H9 (cell line): ENCODE data around the gene CSMD2. TPM values are rescaled to one million over a fixed set of nuclear protein-coding genes. Genes with fewer than 3 reads are reported as not detected.

Source experiments
- DNase-seq: peaks from one replicate; pipeline ENCODE4 v3.0.0-alpha.2; 2017
- H2AFZ ChIP-seq: one replicate; pipeline ENCODE4 v1.6.1; 2013; ENCODE audit warnings: mild to moderate bottlenecking, low read length, control low read depth, moderate library complexity
- H2AK5ac ChIP-seq: 2 replicates; pipeline ENCODE4 v1.6.1; 2013; ENCODE audit warnings: low read length, control low read depth, mixed read lengths; ENCODE audit not compliant: insufficient read length
- H2BK120ac ChIP-seq: one replicate; pipeline ENCODE4 v1.6.1; 2013; ENCODE audit warnings: low read depth, mild to moderate bottlenecking, low read length, control low read depth, inconsistent platforms; ENCODE audit not compliant: poor library complexity, severe bottlenecking
- H2BK12ac ChIP-seq: 2 replicates; pipeline ENCODE4 v1.6.1; 2013; ENCODE audit warnings: low read length, control low read depth, mixed read lengths, low read depth; ENCODE audit not compliant: insufficient read length
- H2BK15ac ChIP-seq: 2 replicates; pipeline ENCODE4 v1.6.1; 2013; ENCODE audit warnings: low read depth, low read length, control low read depth
- H2BK20ac ChIP-seq: one replicate; pipeline ENCODE4 v1.6.1; 2013; ENCODE audit warnings: low read depth, mild to moderate bottlenecking, low read length, control low read depth, inconsistent platforms; ENCODE audit not compliant: poor library complexity, severe bottlenecking
- H2BK5ac ChIP-seq: 2 replicates; pipeline ENCODE4 v1.6.1; 2013; ENCODE audit warnings: low read length, control low read depth, mixed read lengths; ENCODE audit not compliant: insufficient read length
- H3K14ac ChIP-seq: 2 replicates; pipeline ENCODE4 v1.6.1; 2013; ENCODE audit warnings: low read length, control low read depth; ENCODE audit not compliant: insufficient read depth
- H3K18ac ChIP-seq: 2 replicates; pipeline ENCODE4 v1.6.1; 2013; ENCODE audit warnings: low read depth, mild to moderate bottlenecking, mixed read lengths, low read length, control low read depth; ENCODE audit not compliant: insufficient read length
- H3K23ac ChIP-seq: 2 replicates; pipeline ENCODE4 v1.6.1; 2013; ENCODE audit warnings: low read length, control low read depth, mixed read lengths, low read depth; ENCODE audit not compliant: insufficient read length
- H3K23me2 ChIP-seq: 2 replicates; pipeline ENCODE4 v1.6.1; 2013; ENCODE audit warnings: low read depth, mild to moderate bottlenecking, mixed read lengths, low read length, control low read depth; ENCODE audit not compliant: insufficient read length, poor library complexity, severe bottlenecking
- H3K27ac ChIP-seq: 2 replicates; pipeline ENCODE4 v1.5.1; 2013; ENCODE audit warnings: low read length, control low read depth, mixed read lengths, low read depth; ENCODE audit not compliant: insufficient read length
- H3K27me3 ChIP-seq: 2 replicates; pipeline ENCODE4 v1.6.1; 2013; ENCODE audit warnings: low read length, control low read depth, inconsistent platforms; ENCODE audit not compliant: insufficient read depth
- H3K4ac ChIP-seq: 2 replicates; pipeline ENCODE4 v1.6.1; 2013; ENCODE audit warnings: low read depth, mild to moderate bottlenecking, control low read depth, inconsistent platforms, low read length, moderate library complexity
- H3K4me1 ChIP-seq: 2 replicates; pipeline ENCODE4 v1.6.1; 2013; ENCODE audit warnings: low read length, control low read depth, inconsistent platforms; ENCODE audit not compliant: insufficient read depth
- H3K4me2 ChIP-seq: 2 replicates; pipeline ENCODE4 v1.6.1; 2013; ENCODE audit warnings: low read length, control low read depth, mixed read lengths; ENCODE audit not compliant: insufficient read length, insufficient read depth
- H3K56ac ChIP-seq: 2 replicates; pipeline ENCODE4 v1.6.1; 2013; ENCODE audit warnings: low read depth, mild to moderate bottlenecking, mixed read lengths, low read length, control low read depth; ENCODE audit not compliant: insufficient read length
- H3K79me1 ChIP-seq: 2 replicates; pipeline ENCODE4 v1.6.1; 2013; ENCODE audit warnings: low read depth, mild to moderate bottlenecking, moderate library complexity, low read length, control low read depth, inconsistent platforms; ENCODE audit not compliant: insufficient read depth, poor library complexity, severe bottlenecking
- H3K79me2 ChIP-seq: 2 replicates; pipeline ENCODE4 v1.6.1; 2013; ENCODE audit warnings: low read length, control low read depth, inconsistent platforms; ENCODE audit not compliant: insufficient read depth
- H3K9ac ChIP-seq: 2 replicates; pipeline ENCODE4 v1.6.1; 2013; ENCODE audit warnings: low read length, control low read depth, mixed read lengths; ENCODE audit not compliant: insufficient read length; ENCODE audit errors: extremely low read depth
- H3K9me3 ChIP-seq: one replicate; pipeline ENCODE4 v1.6.1; 2013; ENCODE audit warnings: low read depth, low read length, inconsistent platforms; ENCODE audit not compliant: control insufficient read depth
- H3T11ph ChIP-seq: one replicate; pipeline ENCODE4 v1.6.1; 2013; ENCODE audit warnings: mild to moderate bottlenecking, low read length, control low read depth, inconsistent platforms
- H4K20me1 ChIP-seq: one replicate; pipeline ENCODE4 v1.6.1; 2013; ENCODE audit not compliant: control insufficient read depth, insufficient read length, insufficient read depth
- H4K5ac ChIP-seq: 2 replicates; pipeline ENCODE4 v1.6.1; 2013; ENCODE audit warnings: low read depth, mild to moderate bottlenecking, mixed read lengths, low read length, control low read depth; ENCODE audit not compliant: insufficient read length
- H4K8ac ChIP-seq: replicated peaks from 2 replicates; pipeline ENCODE4 v1.6.1; 2013; ENCODE audit warnings: low read length, control low read depth, mixed read lengths, low read depth; ENCODE audit not compliant: insufficient read length
- H4K91ac ChIP-seq: 2 replicates; pipeline ENCODE4 v1.6.1; 2013; ENCODE audit warnings: low read depth, mild to moderate bottlenecking, moderate library complexity, mixed read lengths, low read length, control low read depth; ENCODE audit not compliant: insufficient read length
- H3K27ac Mint-ChIP-seq, 3 experiments: 2 replicates in 2 of 3; 3 replicates in 1 of 3; pipeline ENCODE4 v1.8.0; 2020 to 2021; ENCODE audit warnings: mixed read lengths in 3 of 3, mild to moderate bottlenecking in 1 of 3, moderate library complexity in 1 of 3
- H3K27me3 Mint-ChIP-seq: 2 replicates; pipeline ENCODE4 v1.8.0; 2021; ENCODE audit warnings: low read depth, mild to moderate bottlenecking, moderate library complexity, mixed read lengths
- H3K36me3 Mint-ChIP-seq, 3 experiments: 2 replicates in 2 of 3; 3 replicates in 1 of 3; pipeline ENCODE4 v1.8.0; 2020 to 2021; ENCODE audit warnings: low read depth in 3 of 3, mixed read lengths in 3 of 3; ENCODE audit not compliant: insufficient read depth in 1 of 3
- H3K4me1 Mint-ChIP-seq, 2 experiments: 2 replicates each; pipeline ENCODE4 v1.8.0; 2020; ENCODE audit warnings: mixed read lengths in 2 of 2
- H3K4me3 Mint-ChIP-seq, 2 experiments: 2 replicates in 1 of 2; 3 replicates in 1 of 2; pipeline ENCODE4 v1.8.0; 2020 to 2021; ENCODE audit warnings: mild to moderate bottlenecking in 2 of 2, mixed read lengths in 2 of 2, moderate library complexity in 1 of 2
- H3K9me3 Mint-ChIP-seq, 2 experiments: 2 replicates in 1 of 2; 3 replicates in 1 of 2; pipeline ENCODE4 v1.8.0; 2020; ENCODE audit warnings: mild to moderate bottlenecking in 2 of 2, mixed read lengths in 2 of 2, moderate library complexity in 1 of 2
- WGBS: extraction: QIAGEN DNeasy Blood & Tissue Kit; methylation state at CpG from one replicate; pipeline ENCODE4 v1.1.7; 2013; ENCODE audit warnings: missing lambda C conversion rate, low lambda C conversion rate, mixed read lengths; ENCODE audit not compliant: insufficient read length; ENCODE audit errors: extremely low coverage; 5-methylcytosine and 5-hydroxymethylcytosine counted together
- total RNA-seq: library from RNA; stranded (reverse); gene quantifications from 2 replicates; pipeline ENCODE4 v1.2.1, GENCODE V29; 2021
- TF ChIP-seq, protein P1 (sequence below): fragments of 200-600 bp; sonication (generic); conservative IDR thresholded peaks from 3 replicates; pipeline ENCODE4 v1.8.0; 2021; ENCODE audit warnings: antibody characterized with exemption, mild to moderate bottlenecking

Gene CSMD2
- total RNA-seq, 1 experiment from 2014 or later = 6.4 TPM

DNA sequence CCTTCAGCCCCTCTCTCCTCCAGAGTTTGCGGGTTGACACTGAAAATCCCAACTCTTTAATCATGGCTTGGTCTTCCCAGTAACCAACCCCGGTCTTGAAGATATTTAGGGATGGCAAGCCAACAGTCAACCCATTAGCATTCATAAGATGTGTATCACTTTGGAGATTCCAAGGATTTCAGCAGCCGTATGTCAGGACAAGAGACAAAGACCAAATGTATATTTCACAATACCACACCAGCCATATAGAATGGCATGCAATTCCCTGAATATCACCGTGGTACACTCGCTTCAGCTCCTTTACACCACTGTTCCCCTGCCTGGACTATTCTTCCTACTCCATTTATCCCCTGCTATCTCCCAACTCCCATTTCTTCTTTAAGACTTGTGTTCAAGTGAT, 109.2 kb downstream of the CSMD2 start:
- no peak overlapping the region for H2BK5ac ChIP-seq
- H3K79me1 ChIP-seq = no peaks in the 10 kb centered on the region
- H3K4me3 Mint-ChIP-seq = no peak overlapping the region
- no peak overlapping the region for H3K56ac ChIP-seq
- no peak overlapping the region for H2BK12ac ChIP-seq
- no peak overlapping the region for H3K23ac ChIP-seq
- H3K27ac Mint-ChIP-seq = no peak overlapping the region
- no peaks in the 10 kb centered on the region for H3K27me3 ChIP-seq
- H4K20me1 ChIP-seq = no peaks in the 10 kb centered on the region
- H2AFZ ChIP-seq = no peak overlapping the region
- WGBS = no CpG with 5 or more reads among the region's 5 CpGs
- H3K9me3 ChIP-seq = no peaks in the 10 kb centered on the region
- H3K4me2 ChIP-seq = no peak overlapping the region
- H3K27me3 Mint-ChIP-seq = no peaks in the 10 kb centered on the region
- H3K14ac ChIP-seq = no peak overlapping the region
- peaks cover 0 to under 1% of the 10 kb centered on the region in 2 experiments; a peak in 2 of 5 replicates for H3K9me3 Mint-ChIP-seq
- H3K79me2 ChIP-seq = no peaks in the 10 kb centered on the region
- H3K4me1 ChIP-seq = no peaks in the 10 kb centered on the region
- H3K27ac ChIP-seq = no peak overlapping the region
- H3T11ph ChIP-seq = no peak overlapping the region
- TF ChIP-seq, protein P1, sequence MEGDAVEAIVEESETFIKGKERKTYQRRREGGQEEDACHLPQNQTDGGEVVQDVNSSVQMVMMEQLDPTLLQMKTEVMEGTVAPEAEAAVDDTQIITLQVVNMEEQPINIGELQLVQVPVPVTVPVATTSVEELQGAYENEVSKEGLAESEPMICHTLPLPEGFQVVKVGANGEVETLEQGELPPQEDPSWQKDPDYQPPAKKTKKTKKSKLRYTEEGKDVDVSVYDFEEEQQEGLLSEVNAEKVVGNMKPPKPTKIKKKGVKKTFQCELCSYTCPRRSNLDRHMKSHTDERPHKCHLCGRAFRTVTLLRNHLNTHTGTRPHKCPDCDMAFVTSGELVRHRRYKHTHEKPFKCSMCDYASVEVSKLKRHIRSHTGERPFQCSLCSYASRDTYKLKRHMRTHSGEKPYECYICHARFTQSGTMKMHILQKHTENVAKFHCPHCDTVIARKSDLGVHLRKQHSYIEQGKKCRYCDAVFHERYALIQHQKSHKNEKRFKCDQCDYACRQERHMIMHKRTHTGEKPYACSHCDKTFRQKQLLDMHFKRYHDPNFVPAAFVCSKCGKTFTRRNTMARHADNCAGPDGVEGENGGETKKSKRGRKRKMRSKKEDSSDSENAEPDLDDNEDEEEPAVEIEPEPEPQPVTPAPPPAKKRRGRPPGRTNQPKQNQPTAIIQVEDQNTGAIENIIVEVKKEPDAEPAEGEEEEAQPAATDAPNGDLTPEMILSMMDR = no peak
- H2BK15ac ChIP-seq = no peak overlapping the region
- H4K5ac ChIP-seq = no peak overlapping the region
- H3K18ac ChIP-seq = no peak overlapping the region
- H2AK5ac ChIP-seq = no peak overlapping the region
- H3K4ac ChIP-seq = no peak overlapping the region
- H3K23me2 ChIP-seq = no peaks in the 10 kb centered on the region
- no peak overlapping the region for H4K91ac ChIP-seq
- no peak overlapping the region for H4K8ac ChIP-seq
- H3K4me1 Mint-ChIP-seq = peaks cover 23 to 24% of the 10 kb centered on the region in 2 experiments
- H2BK20ac ChIP-seq = no peak overlapping the region
- no peak overlapping the region for H3K9ac ChIP-seq
- no peak overlapping the region for H2BK120ac ChIP-seq
- no peak for DNase-seq
- peaks cover 0 to 14% (median 7%) of the 10 kb centered on the region in 3 experiments; a peak in 4 of 7 replicates for H3K36me3 Mint-ChIP-seq
